HG02623 (cell line): ENCODE results near the gene IPO4.
A peak's percentile ranks its signal among the peaks of the same experiment; 100 is the strongest.

Source experiments
- ATAC-seq: cut with Tn5 transposase; IDR thresholded peaks from one replicate; pipeline ENCODE4 v1.9.1; 2021; ENCODE audit warnings: moderate library complexity; ENCODE audit not compliant: unreplicated experiment

IPO4 gene

GRCh38 chr14:24135834-24136683 is 52.6 kb downstream of the IPO4 start, which contains the start of gene PSME1:
PSME1 (plus strand) TSS chr14:24136194; CDS start chr14:24136263, 69 bp downstream.
- ATAC-seq: peak; percentile 80

GRCh38 chr14:24135584-24135833 is 53.1 kb downstream of the IPO4 start:
- peak; percentile 4 for ATAC-seq

GRCh38 chr14:24133735-24134134 is 54.9 kb downstream of the IPO4 start:
- no peak for ATAC-seq

GRCh38 chr14:24132976-24133375 is 55.6 kb downstream of the IPO4 start:
- no peak for ATAC-seq

GRCh38 chr14:24132061-24132685 is 56.4 kb downstream of the IPO4 start:
- ATAC-seq: no peak

- no peak for ATAC-seq
Measured at GRCh38 chr14:24131549-24131966, 57.1 kb downstream of the IPO4 start.

- no peak for ATAC-seq
Measured at GRCh38 chr14:24130717-24131548, 57.7 kb downstream of the IPO4 start.

GRCh38 chr14:24130380-24130716 is 58.3 kb downstream of the IPO4 start, which contains the start of gene FITM1:
FITM1 (plus strand) TSS chr14:24130659; CDS start chr14:24131564, 905 bp downstream.
- ATAC-seq: no peak
